ENCODE measurements around the gene NAALADL2. TPM values are rescaled to one million over a fixed set of nuclear protein-coding genes. Genes with fewer than 3 reads are reported as not detected.
"Not testable (repeated sequence)": the region's sequence is repeated elsewhere in the genome, so short reads cannot be mapped to it uniquely, and the experiment has no call there.

Gene NAALADL2
- total RNA-seq, 4 donors from 2014 or later: 0.85 to 6.3 (median 1.6) TPM

DNA sequence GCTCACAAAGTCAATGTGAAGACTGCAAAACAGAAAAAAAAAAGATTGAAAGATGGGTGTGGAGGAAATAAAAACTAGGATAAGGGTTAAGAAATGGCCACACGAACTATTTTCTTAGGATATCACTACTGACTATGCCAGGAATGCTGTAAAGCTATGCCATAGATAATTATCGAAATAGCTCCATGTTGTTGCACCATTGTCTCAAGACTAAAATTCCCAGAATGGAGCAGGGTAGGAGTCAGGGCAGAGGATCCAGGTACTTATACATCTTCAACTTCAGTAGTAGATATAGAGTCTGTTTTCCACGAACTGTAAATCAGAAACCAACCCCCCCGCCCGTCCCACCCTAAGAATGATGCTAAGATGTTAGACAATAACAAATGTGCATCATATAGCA lies 302.2 kb downstream of the NAALADL2 start:
- Histone ChIP-seq H3K9me3 (no peaks in the 10 kb centered on the region), H3K27ac (no peak overlapping the region), H3K4me1 (peaks cover 0 to 9% (median 2%) of the 10 kb centered on the region in 3 donors), H3K4me3 (no peak overlapping the region), H3K36me3 (no peaks in the 10 kb centered on the region), H3K27me3 (no peaks in the 10 kb centered on the region)
- DNase-seq: no peak
- intact Hi-C loops (cut with DNase I): no loop called here
- TF ChIP-seq CTCF (IDR thresholded peaks at IDR 0.05): no peak
- TF ChIP-seq POLR2A (IDR thresholded peaks at IDR 0.05): no peak
- WGBS, 2 donors: 84 to 89% methylated on average over 5 of the region's 5 CpGs

DNA sequence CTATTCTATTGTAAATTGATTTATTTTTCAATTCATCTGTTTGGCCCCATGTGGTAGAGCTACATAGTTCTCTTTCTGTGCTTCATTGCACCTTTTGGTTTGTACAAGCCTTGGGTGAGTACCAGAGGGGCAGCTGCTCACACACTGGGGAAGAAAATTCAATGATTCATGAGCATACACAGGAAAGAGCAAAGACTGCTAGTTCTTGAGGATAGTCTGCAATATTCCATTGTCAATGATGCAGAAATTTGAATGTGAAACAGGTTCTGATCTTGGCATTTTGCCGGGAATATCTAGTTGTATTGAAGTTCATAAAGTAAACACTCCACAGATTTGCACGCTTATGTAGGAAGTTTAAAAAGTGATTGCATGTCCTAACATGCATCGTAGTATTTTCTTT lies 304.6 kb downstream of the NAALADL2 start:
- TF ChIP-seq POLR2A (IDR thresholded peaks at IDR 0.05): no peak
- no peak for TF ChIP-seq CTCF (IDR thresholded peaks at IDR 0.05)
- Histone ChIP-seq H3K36me3 (no peaks in the 10 kb centered on the region), H3K9me3 (no peaks in the 10 kb centered on the region), H3K4me1 (peaks cover 0 to 9% (median 2%) of the 10 kb centered on the region in 3 donors), H3K4me3 (no peak overlapping the region), H3K27ac (no peak overlapping the region), H3K27me3 (no peaks in the 10 kb centered on the region)
- 30 to 57% methylated on average over 3 of the region's 3 CpGs for WGBS, 2 donors
- intact Hi-C loops (cut with DNase I): no loop called here
- no peak for DNase-seq

DNA sequence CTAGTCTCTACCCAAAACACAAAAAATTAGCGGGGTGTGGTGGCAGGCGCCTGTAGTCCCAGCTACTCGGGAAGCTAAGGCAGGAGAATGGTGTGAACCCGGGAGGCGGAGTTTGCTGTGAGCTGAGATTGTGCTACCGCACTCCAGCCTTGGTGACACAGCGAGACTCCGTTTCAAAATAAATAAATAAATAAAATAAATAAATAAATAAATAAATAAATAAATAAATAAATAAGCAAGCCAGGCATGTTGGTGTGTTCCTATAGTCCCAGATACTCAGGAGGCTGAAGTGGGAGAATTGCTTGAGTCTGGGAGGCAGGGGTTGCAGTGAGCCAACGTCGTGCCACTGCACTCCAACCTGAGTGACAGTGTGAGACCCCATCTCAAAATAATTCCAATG lies 314.0 kb downstream of the NAALADL2 start:
- H3K36me3 ChIP-seq; H3K4me3 ChIP-seq; H3K9me3 ChIP-seq; H3K4me1 ChIP-seq; intact Hi-C loops (cut with DNase I); H3K27me3 ChIP-seq; DNase-seq; H3K27ac ChIP-seq: not testable (repeated sequence)
- WGBS, 2 donors: 87 to 93% methylated on average over 6 to 10 of the region's 10 CpGs

- no peak for DNase-seq
- no peaks in the 10 kb centered on the region for H3K9me3 ChIP-seq
- TF ChIP-seq POLR2A (IDR thresholded peaks at IDR 0.05) (no peak), CTCF (IDR thresholded peaks at IDR 0.05) (no peak)
- WGBS, 2 donors: 76 to 77% methylated on average over 3 of the region's 3 CpGs
- H3K27me3 ChIP-seq: no peaks in the 10 kb centered on the region
- no peak overlapping the region for H3K4me3 ChIP-seq
- H3K36me3 ChIP-seq: no peaks in the 10 kb centered on the region
- no peak overlapping the region for H3K27ac ChIP-seq
- no peaks in the 10 kb centered on the region for H3K4me1 ChIP-seq
- intact Hi-C loops (cut with DNase I): no loop called here
Measured at GRCh38 chr3:175176556-175176955, 317.4 kb downstream of the NAALADL2 start.

DNA sequence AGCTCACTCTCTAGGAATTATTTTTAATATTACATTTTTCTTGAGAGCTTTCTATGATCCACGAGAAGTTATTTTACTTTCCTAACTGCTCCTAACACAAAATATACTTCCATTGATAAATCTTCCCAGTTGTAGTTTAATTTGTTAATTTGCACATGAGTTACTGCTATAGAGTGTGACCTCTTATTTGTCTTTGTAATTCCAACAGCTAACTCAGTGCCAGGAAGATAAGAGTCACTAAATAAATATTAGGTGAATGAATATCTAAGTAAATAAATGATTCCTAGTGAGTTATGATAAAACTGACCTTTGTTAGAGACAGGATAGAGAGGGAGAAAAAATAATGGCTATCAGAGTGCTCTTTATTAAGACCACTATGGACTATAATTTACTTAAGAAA lies 319.9 kb downstream of the NAALADL2 start:
- WGBS, 2 donors: 44 to 45% methylated on average over 1 of the region's 1 CpG
- intact Hi-C loops (cut with DNase I): no loop called here
- H3K27ac ChIP-seq: no peak overlapping the region
- no peak for TF ChIP-seq CTCF (IDR thresholded peaks at IDR 0.05)
- TF ChIP-seq POLR2A (IDR thresholded peaks at IDR 0.05): no peak
- H3K27me3 ChIP-seq: no peaks in the 10 kb centered on the region
- no peaks in the 10 kb centered on the region for H3K9me3 ChIP-seq
- H3K4me3 ChIP-seq: no peak overlapping the region
- no peaks in the 10 kb centered on the region for H3K4me1 ChIP-seq
- no peak for DNase-seq
- no peaks in the 10 kb centered on the region for H3K36me3 ChIP-seq

- TF ChIP-seq CTCF (IDR thresholded peaks at IDR 0.05) (no peak), POLR2A (IDR thresholded peaks at IDR 0.05) (no peak)
- intact Hi-C loops (cut with DNase I): no loop called here
- Histone ChIP-seq H3K4me1 (no peaks in the 10 kb centered on the region), H3K36me3 (no peaks in the 10 kb centered on the region), H3K27ac (no peak overlapping the region), H3K4me3 (no peak overlapping the region), H3K9me3 (no peaks in the 10 kb centered on the region), H3K27me3 (no peaks in the 10 kb centered on the region)
- WGBS, 2 donors: 79 to 80% methylated on average over 3 of the region's 3 CpGs
- DNase-seq: no peak
Measured at GRCh38 chr3:175184392-175184791, 325.3 kb downstream of the NAALADL2 start.
